HEK293T (cell line): ENCODE measurements around the gene HSD3B1.

Experiments used
- SP1 ChIP-seq: fragments of 450-650 bp; IDR thresholded peaks from 2 replicates; pipeline ENCODE4 v1.6.1; 2017
- TARDBP ChIP-seq: fragments of 450-650 bp; IDR thresholded peaks from 2 replicates; pipeline ENCODE4 v1.6.1; 2016

DNA sequence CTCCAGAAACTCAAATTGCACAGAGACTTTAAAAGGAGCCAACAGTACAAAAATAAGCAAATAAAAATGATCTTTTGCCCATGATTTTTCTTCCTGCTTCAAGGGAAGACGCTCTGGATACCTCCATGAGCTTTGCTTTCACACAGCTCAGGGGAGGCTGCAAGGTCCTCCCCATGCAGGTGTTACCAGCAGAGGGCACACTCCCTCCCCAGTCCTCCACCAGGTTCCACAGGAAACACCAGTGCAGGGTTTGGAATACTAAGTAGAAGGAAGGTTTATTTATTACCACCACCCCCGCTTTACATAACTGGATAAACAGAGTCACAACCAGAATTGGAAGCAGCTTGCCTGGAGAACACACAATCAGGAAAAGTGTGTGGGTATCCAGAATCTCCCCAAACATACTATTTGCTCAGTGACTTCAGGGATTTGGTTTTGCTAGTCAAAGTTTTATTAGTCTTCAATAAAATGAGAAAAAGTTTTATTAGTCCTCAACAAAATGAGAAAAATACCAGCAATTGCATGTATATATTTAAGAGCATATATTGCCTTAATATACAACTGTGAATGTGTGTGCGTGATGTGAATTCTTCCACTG lies 37.3 kb downstream of the HSD3B1 start:
- TF ChIP-seq TARDBP (no peak), SP1 (no peak)
